Keratinocyte (primary cell): ENCODE results near the gene C2orf92. TPM values are rescaled to one million over a fixed set of nuclear protein-coding genes. Genes with fewer than 3 reads are reported as not detected.

ENCODE experiments used
- DNase-seq: peaks from one replicate; pipeline ENCODE4 v3.0.0-alpha.2; 2011; ENCODE audit warnings: low read depth, missing footprints, low spot score
- FAIRE-seq: peaks from 2 replicates; lab custom pipeline; 2011; peaks lifted over from hg19 to GRCh38; lab: Jason Lieb, UNC
- H2AFZ ChIP-seq: 2 replicates; pipeline ENCODE4 v1.6.0; 2012; ENCODE audit warnings: low read length, control low read depth, inconsistent platforms; ENCODE audit not compliant: control insufficient read depth
- H3K27ac ChIP-seq: 2 replicates; pipeline ENCODE4 v1.5.1; 2011; ENCODE audit warnings: low read length; ENCODE audit not compliant: control insufficient read depth, insufficient read depth
- H3K27me3 ChIP-seq: 3 replicates; pipeline ENCODE4 v1.6.0; 2011; ENCODE audit warnings: low read length; ENCODE audit not compliant: control insufficient read depth, insufficient read depth; ENCODE audit errors: extremely low read depth
- H3K36me3 ChIP-seq, 2 experiments: 2 replicates in 1 of 2; 3 replicates in 1 of 2; pipeline ENCODE4 v1.5.1; 2011; ENCODE audit warnings: low read length in 2 of 2, mild to moderate bottlenecking in 1 of 2; ENCODE audit not compliant: control insufficient read depth in 2 of 2, insufficient read depth in 2 of 2; ENCODE audit errors: extremely low read depth in 1 of 2
- H3K4me1 ChIP-seq: 3 replicates; pipeline ENCODE4 v1.5.1; 2011; ENCODE audit warnings: low read length; ENCODE audit not compliant: control insufficient read depth, insufficient read depth; ENCODE audit errors: extremely low read depth
- H3K4me2 ChIP-seq: 3 replicates; pipeline ENCODE4 v1.6.0; 2011; ENCODE audit warnings: low read depth, low read length; ENCODE audit not compliant: control insufficient read depth, insufficient read depth; ENCODE audit errors: extremely low read depth
- H3K4me3 ChIP-seq, 3 experiments: fragments of 200-600 bp in 1 of 3; sonication (generic) in 1 of 3; 2 replicates in 2 of 3; 3 replicates in 1 of 3; pipeline ENCODE4 v1.5.1; 2011 to 2016; ENCODE audit warnings: low read length in 3 of 3, mild to moderate bottlenecking in 3 of 3, control low read depth in 2 of 3, inconsistent platforms in 1 of 3, low read depth in 1 of 3, mixed read lengths in 1 of 3, mixed run types in 1 of 3, moderate library complexity in 1 of 3; ENCODE audit not compliant: control insufficient read depth in 2 of 3, insufficient read depth in 2 of 3; ENCODE audit errors: extremely low read depth in 1 of 3
- H3K79me2 ChIP-seq: 2 replicates; pipeline ENCODE4 v1.6.0; 2012; ENCODE audit warnings: low read length; ENCODE audit not compliant: control insufficient read depth, insufficient read depth
- H3K9ac ChIP-seq: 3 replicates; pipeline ENCODE4 v1.6.0; 2011; ENCODE audit warnings: low read length; ENCODE audit not compliant: control insufficient read depth, insufficient read depth; ENCODE audit errors: extremely low read depth
- H3K9me1 ChIP-seq: 3 replicates; pipeline ENCODE4 v1.6.0; 2011; ENCODE audit warnings: low read length; ENCODE audit not compliant: control insufficient read depth, insufficient read depth; ENCODE audit errors: extremely low read depth
- H3K9me3 ChIP-seq: 2 replicates; pipeline ENCODE4 v1.5.1; 2012; ENCODE audit warnings: low read depth, low read length; ENCODE audit not compliant: control insufficient read depth
- H4K20me1 ChIP-seq: 3 replicates; pipeline ENCODE4 v1.6.0; 2011; ENCODE audit warnings: low read length; ENCODE audit not compliant: control insufficient read depth, insufficient read depth; ENCODE audit errors: extremely low read depth
- CTCF ChIP-seq, 3 experiments: IDR thresholded peaks in 1 of 3; conservative IDR thresholded peaks in 1 of 3; optimal IDR thresholded peaks in 1 of 3; 2 replicates in 2 of 3; 3 replicates in 1 of 3; pipeline versions ENCODE3 to v1.5.1; 2011; ENCODE audit warnings: low read length in 3 of 3, mild to moderate bottlenecking in 3 of 3, moderate library complexity in 2 of 3, control low read depth in 1 of 3, inconsistent platforms in 1 of 3; ENCODE audit not compliant: insufficient read depth in 2 of 3; ENCODE audit errors: extremely low read depth in 1 of 3
- EZH2 ChIP-seq: IDR thresholded peaks from one replicate; pipeline ENCODE4 v1.6.1; 2012; ENCODE audit warnings: inconsistent platforms, mild to moderate bottlenecking, low read length, moderate library complexity
- dilution Hi-C: fragments of 300-500 bp; cut with MboI; formaldehyde crosslinking; loops from one replicate; pipeline ENCODE4 v1.7.0; 2020; ENCODE audit warnings: low sequenced_read_pairs; ENCODE audit not compliant: extremely low pct_ligation_motif_present
- polyA plus RNA-seq, 5 experiments: library from polyadenylated mRNA; depleted of rRNA in 3 of 5; stranded (reverse) in 3 of 5; stranded (forward) in 1 of 5; unstranded in 1 of 5; fragments of >200 nt; gene quantifications; 1 replicate in 1 of 5; 2 replicates in 3 of 5; 3 replicates in 1 of 5; pipeline versions ENCODE4 v1.2.1 to v1.2.3, GENCODE V29; 2011 to 2012; ENCODE audit warnings: missing spikeins in 2 of 5, low read depth in 1 of 5, low replicate concordance in 1 of 5

Gene C2orf92
- polyA plus RNA-seq, 1 donor (not counting 4 experiments of a cell fraction or from before 2014, with no cell fraction given) = 1.6 TPM

GRCh38 chr2:97660775-97661389 is 8.6 kb upstream of the C2orf92 start:
- H3K9me3 ChIP-seq = no peaks in the 10 kb centered on the region
- H3K9ac ChIP-seq = no peak overlapping the region
- dilution Hi-C loops = no loop called here
- H3K4me1 ChIP-seq = peaks cover 9% of the 10 kb centered on the region
- H3K79me2 ChIP-seq = peaks cover 26% of the 10 kb centered on the region
- H3K4me2 ChIP-seq = no peak overlapping the region
- DNase-seq = no peak
- H4K20me1 ChIP-seq = no peaks in the 10 kb centered on the region
- FAIRE-seq = no peak
- H3K27me3 ChIP-seq = no peaks in the 10 kb centered on the region
- H2AFZ ChIP-seq = no peak overlapping the region
- H3K36me3 ChIP-seq = peaks cover 12 to 21% of the 10 kb centered on the region in 2 experiments
- no peaks in the 10 kb centered on the region for H3K9me1 ChIP-seq
- no peak overlapping the region for H3K27ac ChIP-seq
- H3K4me3 ChIP-seq = no peak overlapping the region
- TF ChIP-seq EZH2 (no peak), CTCF (optimal IDR thresholded peaks at IDR 0.05 in 1 of 3, IDR thresholded peaks at IDR 0.05 in 1 of 3, conservative IDR thresholded peaks at IDR 0.05 in 1 of 3; ENCODE audit: extremely low read depth in 1 of 3, insufficient read depth in 2 of 3, low read length in 3 of 3) (no peak)

GRCh38 chr2:97661927-97662326 is 7.6 kb upstream of the C2orf92 start:
- FAIRE-seq (no peak), DNase-seq (no peak)
- no peak overlapping the region for H3K4me3 ChIP-seq
- no peak overlapping the region for H2AFZ ChIP-seq
- H4K20me1 ChIP-seq = no peaks in the 10 kb centered on the region
- peaks cover 9% of the 10 kb centered on the region for H3K4me1 ChIP-seq
- no peak overlapping the region for H3K9ac ChIP-seq
- H3K4me2 ChIP-seq = peak overlapping the region; percentile 74
- peaks cover 12 to 19% of the 10 kb centered on the region in 2 experiments for H3K36me3 ChIP-seq
- H3K79me2 ChIP-seq = peaks cover 26% of the 10 kb centered on the region
- dilution Hi-C loops = no loop called here
- no peaks in the 10 kb centered on the region for H3K9me3 ChIP-seq
- TF ChIP-seq CTCF (optimal IDR thresholded peaks at IDR 0.05 in 1 of 3, IDR thresholded peaks at IDR 0.05 in 1 of 3, conservative IDR thresholded peaks at IDR 0.05 in 1 of 3; ENCODE audit: extremely low read depth in 1 of 3, insufficient read depth in 2 of 3, low read length in 3 of 3) = no peak
- no peak for TF ChIP-seq EZH2
- no peaks in the 10 kb centered on the region for H3K9me1 ChIP-seq
- no peak overlapping the region for H3K27ac ChIP-seq
- no peaks in the 10 kb centered on the region for H3K27me3 ChIP-seq
